ENCODE data around the gene C5AR2.
"Not testable (repeated sequence)": the region's sequence is repeated elsewhere in the genome, so short reads cannot be mapped to it uniquely, and the experiment has no call there.

C5AR2 gene

GRCh38 chr19:47363758-47364531 lies 32.0 kb downstream of the C5AR2 start:
- no peak for DNase-seq (ENCODE audit: low read depth in 2 of 2)

DNA sequence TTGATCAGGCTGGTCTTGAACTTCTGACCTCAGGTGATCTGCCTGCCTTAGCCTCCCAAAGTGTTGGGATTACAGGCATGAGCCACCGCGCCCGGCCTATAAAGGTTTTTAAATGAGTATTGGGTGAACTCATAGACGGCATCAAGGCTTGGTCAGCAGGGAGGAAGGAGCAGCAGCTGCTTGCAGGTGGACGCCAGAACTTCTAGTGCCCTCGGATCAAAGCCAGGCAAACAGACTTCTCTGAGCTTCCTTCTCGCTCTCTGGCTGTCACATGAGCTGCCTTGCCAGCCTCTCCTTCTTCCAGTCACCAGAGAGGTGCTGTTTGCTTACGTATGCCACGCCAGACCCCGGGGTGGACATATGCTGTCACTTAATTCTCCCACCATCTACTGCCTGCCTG lies 33.5 kb downstream of the C5AR2 start:
- not testable (repeated sequence) for DNase-seq (ENCODE audit: low read depth in 2 of 2)

GRCh38 chr19:47370045-47370611 lies 38.2 kb downstream of the C5AR2 start:
- no peak for DNase-seq (ENCODE audit: low read depth in 2 of 2)

DNA sequence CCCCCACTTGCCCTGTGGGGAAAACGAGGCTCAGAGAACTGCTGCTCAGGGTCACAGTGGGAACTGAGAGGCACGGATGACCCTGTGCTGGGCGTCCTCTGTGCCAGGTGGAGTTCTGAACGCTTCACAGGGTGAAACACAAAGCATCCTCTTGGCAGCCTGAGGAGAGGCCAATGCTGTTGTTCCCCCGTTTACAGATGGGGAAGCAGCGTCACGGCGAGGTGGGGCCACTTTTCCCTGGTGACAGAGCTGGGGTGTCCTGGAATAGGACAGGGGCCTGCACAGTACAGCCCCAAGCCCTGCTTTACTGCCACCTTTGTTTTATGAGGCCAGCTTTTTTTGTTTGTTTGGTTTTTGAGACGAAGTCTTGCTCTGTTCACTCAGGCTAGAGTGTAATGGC lies 39.3 kb downstream of the C5AR2 start:
- no peak for DNase-seq (ENCODE audit: low read depth in 2 of 2)

DNA sequence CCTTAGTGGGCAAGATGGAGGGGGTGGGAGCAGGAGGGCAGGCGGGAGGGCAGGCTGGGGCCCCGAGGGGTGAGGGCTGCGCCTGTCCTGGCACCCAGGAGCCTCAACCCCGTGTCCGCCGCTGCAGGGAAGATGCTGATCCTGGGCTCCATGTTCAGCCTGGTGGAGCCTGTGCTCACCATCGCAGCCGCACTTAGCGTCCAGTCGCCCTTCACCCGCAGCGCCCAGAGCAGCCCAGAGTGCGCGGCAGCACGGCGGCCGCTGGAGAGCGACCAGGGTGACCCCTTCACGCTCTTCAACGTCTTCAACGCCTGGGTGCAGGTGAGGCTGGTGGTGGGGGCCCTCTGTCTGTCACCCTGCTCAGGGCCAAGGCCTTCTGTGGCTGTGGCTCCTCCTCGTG lies 40.6 kb downstream of the C5AR2 start:
- no peak for DNase-seq (ENCODE audit: low read depth in 2 of 2)

DNA sequence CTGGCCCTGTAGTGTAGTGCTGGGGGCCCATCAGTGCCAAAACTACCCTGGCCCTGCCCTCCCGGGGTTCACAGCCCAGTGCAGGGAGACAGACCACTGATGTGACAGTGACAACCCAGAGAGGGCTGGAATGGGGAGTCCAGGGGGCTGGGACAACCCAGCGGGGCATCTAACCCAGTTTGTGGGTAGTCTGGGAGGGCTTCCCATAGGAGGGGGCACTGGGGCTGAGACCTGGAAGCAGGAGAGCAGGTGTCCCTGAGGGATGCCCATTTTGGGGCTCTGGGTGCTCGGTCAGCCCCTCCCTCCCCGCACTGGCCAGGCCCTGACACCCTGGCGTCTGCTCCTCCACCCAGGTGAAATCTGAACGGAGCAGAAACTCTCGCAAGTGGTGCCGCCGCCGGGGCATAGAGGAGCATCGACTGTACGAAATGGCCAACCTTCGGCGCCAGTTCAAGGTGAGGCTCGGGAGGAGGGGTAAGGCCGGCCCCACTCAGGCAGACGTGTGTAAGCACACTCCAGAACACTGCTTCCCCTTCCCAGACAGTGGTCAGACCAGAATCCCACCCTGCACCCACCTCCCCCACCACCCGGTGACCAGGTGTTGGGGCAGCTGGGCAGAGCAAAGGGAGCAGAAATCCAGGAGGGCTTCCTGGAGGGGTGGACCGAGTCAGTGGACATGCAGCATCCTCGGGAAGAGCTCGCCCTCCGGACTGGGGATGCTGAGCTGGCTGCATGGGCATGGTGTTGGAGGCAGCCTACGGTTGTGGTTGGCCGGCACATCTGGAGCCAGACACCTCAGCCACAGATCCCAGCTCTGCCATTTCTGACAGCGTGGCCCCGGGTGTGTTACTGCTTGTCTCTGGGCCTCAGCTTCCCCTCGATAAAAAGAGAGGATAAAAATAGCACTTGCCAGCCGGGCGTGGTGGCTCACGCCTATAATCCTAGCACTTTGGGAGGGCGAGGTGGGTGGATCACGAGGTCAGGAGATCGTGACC lies 41.6 kb downstream of the C5AR2 start:
- DNase-seq (ENCODE audit: low read depth in 2 of 2), result no peak

DNA sequence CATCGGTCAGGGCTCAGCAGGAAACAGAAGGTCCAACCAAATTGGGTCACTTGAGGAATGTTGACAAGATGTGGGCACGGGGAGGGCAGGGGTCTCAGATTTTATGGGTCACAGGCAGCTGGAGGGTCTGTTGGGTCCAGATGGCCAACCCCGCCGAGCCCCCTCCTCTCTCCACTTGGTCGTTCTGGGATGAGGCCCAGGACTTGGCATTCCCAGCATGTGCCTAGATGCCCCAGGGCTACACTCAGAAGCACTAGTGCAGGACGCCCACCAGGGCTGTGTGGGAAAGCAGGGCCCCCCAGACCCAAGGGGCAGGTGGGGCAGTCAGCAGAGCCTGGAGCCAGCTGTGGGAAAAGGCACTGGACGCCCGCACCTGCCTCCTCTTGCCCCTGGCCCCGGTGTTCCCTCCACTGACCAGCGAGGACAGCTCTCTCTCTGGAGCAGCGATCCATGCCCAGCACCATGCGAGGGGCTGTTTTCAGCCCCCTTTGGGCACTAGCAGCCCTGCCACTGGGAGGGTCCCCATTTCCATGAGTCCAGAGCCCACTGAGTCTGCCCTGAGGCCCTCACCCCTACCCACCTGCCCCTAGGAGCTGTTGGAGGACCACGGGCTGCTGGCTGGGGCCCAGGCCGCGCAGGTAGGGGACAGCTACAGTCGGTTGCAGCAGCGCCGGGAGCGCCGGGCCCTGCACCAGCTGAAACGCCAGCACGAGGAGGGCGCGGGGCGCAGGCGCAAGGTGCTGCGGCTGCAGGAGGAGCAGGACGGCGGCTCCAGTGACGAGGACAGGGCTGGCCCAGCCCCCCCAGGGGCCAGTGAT lies 43.1 kb downstream of the C5AR2 start:
- no peak for DNase-seq (ENCODE audit: low read depth in 2 of 2)

DNA sequence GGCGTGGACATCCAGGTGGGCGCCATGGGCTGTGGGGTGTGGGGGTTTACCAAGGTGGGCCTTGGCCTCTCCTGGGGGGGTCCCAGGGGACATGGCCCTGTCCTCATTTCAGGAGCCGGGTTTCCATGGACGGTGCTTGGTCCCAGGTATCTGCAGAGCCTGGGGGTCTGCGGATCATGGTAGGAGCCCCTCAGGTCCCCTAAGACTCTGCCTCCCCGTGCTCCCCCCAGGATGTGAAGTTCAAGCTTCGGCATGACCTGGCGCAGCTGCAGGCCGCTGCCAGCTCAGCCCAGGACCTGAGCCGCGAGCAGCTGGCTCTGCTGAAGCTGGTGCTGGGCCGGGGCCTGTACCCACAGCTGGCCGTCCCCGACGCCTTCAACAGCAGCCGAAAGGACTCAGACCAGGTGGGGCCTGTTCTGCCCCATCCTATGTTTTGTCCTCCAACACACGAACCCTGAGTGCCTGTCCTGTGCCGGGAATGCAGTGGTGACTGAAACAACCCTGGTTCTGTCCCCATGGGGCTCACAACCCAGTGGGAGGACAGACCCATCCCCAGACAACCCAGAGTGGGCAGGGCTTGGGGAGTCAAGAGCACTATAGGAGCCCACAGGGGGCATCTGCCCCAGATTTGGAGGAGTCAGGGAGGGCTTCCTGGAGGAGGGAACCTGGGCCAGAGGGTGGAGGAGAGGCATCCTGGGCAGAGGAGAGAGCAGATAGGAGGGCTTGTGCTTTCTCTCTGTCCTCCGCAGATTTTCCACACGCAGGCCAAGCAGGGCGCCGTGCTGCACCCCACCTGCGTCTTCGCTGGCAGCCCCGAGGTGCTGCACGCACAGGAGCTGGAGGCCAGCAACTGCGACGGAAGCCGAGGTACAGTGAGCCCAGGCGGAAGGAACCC lies 44.0 kb downstream of the C5AR2 start:
- no peak for DNase-seq (ENCODE audit: low read depth in 2 of 2)

DNA sequence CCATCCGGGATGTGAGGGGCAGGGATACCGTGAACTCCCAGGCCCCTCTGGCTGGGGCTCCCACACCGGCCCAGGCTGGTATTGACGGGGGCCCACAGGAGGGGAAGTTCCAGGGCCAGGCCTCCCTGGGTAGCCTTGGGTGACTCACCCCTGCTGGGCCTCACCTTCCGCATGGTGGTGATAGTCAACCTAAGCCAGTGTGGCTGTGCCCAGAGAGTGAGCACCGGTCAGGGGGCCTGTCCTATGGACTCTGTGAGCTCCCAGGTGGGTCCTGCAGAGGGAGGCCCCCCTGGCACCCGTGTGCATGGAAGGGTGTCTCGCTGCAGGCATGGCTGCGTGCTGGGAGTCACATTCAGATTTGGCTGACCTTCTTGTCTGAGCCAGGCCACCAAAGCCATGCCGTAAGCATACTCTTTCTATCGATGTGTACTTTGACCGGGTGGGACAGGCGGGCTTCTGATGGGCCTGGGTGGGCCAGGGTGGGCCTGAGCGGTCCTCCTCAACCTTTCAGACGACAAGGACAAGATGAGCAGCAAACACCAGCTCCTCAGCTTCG lies 44.7 kb downstream of the C5AR2 start:
- DNase-seq (ENCODE audit: low read depth in 2 of 2), result no peak

GRCh38 chr19:47377208-47377701 lies 45.3 kb downstream of the C5AR2 start:
- DNase-seq (ENCODE audit: low read depth in 2 of 2), result no peak

DNA sequence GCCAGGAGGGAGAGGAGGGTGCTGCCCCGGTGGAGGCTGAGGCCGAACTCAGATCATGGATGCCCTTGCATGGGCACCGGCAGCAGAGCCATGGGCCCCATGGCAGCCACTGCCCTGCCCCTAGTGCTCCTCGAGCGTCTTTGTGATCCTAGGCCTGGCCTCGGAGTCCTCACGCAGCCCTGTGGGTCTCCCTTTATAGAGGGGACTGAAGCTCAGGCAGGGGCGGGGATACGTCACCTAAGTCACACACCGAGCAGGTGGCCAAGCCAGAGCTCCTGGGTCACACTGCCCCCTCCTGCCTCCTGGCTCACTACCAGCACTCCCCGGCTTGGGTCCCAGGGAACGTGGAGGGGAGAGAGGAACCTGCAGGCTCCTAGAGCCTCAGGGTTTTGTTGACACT lies 45.8 kb downstream of the C5AR2 start:
- no peak for DNase-seq (ENCODE audit: low read depth in 2 of 2)

- no peak for DNase-seq (ENCODE audit: low read depth in 2 of 2)
Observed at GRCh38 chr19:47378246-47378645, 46.3 kb downstream of the C5AR2 start.

DNA sequence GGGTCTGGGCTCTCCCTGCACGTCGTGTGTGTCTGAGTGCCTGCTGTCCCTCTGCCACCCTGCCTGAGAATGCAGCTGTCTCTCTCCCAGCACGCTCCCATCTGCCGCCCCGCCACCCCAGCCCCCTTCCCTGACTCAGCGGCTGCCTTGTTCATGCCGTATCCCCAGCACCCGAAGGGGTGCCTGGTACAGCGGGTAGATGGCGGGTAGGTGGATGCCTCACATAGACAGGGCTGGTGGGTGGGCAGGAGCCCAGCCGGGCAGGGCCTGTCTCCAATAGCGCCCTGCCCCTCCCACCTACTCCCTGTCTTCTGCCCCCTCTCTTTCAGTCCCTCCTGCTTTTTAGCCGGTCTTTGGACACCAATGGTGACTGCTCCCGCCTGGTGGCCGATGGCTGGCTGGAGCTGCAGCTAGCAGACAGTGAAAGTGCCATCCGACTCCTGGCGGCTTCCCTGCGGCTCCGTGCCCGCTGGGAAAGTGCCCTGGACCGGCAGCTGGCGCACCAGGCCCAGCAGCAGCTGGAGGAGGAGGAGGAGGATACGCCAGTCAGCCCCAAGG lies 47.5 kb downstream of the C5AR2 start:
- no peak for DNase-seq (ENCODE audit: low read depth in 2 of 2)

DNA sequence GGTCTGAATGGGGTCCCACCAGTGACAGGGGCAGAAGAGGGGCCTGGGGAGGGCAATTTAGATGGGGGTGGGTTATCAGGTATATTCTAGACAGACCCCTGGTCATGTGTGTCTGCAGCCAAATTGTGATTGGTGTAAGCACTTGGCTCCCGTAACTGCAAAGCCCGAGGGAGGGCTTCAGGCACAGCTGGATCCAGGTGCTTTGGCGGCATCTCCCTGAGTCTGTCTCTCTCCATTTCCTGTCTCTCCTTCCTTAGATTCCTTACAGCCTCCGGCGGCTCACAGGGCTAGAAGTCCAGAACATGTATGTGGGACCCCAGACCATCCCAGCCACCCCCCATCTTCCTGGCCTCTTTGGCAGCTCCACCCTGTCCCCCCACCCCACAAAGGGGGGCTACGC lies 48.6 kb downstream of the C5AR2 start:
- DNase-seq (ENCODE audit: low read depth in 2 of 2), result no peak

DNA sequence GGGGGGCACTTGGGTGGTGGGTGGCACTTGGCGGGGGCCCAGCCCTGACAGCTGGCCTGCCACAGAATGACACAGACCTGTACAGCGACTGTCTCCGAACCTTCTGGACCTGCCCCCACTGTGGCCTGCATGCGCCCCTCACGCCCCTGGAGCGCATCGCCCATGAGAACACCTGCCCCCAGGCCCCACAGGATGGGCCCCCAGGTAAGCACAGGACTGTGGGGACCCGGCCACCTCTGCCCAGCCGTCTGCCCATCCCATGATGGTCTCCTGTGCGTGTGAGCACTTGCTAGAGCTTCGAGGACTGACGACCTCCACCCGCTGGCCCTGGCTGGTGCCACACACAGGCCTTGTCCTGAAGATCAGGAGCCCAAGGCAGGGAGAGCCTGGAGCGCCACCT lies 49.1 kb downstream of the C5AR2 start:
- DNase-seq (ENCODE audit: low read depth in 2 of 2), result no peak

- DNase-seq (ENCODE audit: low read depth in 2 of 2), result no peak
Observed at GRCh38 chr19:47381653-47382279, 49.8 kb downstream of the C5AR2 start.

DNA sequence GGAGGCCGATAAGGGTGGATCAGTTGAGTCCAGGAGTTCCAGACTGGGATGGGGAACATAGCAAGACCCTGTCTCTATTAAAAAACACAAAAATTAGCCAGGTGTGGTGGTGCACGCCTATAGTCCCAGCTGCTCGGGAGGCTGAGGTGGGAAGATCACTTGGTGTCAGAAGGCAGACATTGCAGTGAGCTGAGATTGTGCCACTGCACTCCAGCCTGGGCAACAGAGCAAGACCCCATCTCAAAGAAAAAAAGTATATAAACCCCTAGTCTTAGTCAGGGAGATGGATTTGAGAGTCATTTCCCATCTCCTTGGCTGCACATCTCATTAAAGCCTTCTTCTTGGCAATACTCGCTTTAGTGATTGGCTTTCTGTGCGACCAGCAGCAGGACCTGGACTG lies 51.9 kb downstream of the C5AR2 start:
- DNase-seq (ENCODE audit: low read depth in 2 of 2), result not testable (repeated sequence)

DNA sequence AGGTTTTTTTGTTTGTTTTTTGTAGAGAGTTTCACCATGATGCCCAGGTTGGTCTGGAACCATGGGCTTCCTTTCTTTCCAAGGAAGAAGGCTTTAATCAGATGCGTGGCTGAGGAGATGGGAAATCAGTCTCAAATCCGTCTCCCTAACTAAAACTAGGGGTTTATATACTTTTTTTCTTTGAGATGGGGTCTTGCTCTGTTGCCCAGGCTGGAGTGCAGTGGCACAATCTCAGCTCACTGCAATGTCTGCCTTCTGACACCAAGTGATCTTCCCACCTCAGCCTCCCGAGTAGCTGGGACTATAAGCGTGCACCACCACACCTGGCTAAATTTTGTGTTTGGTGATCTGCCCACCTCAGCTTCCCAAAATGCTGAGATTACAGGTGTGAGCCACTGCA lies 52.6 kb downstream of the C5AR2 start:
- DNase-seq (ENCODE audit: low read depth in 2 of 2), result not testable (repeated sequence)

GRCh38 chr19:47386582-47386981 lies 54.6 kb downstream of the C5AR2 start:
- DNase-seq (ENCODE audit: low read depth in 2 of 2), result not testable (repeated sequence)
